CD4-positive, alpha-beta T cell treated with Interleukin-2 at 100 ng/mL for 4 hours (primary cell): Measurements from ENCODE around the gene FAS.

ENCODE experiments used
- DNase-seq: peaks from one replicate; pipeline ENCODE4 v3.0.0-alpha.2; 2020; ENCODE audit warnings: low spot score

FAS gene

GRCh38 chr10:89035461-89035860 is 44.9 kb downstream of the FAS start:
- no peak for DNase-seq

GRCh38 chr10:89037096-89037495 is 46.5 kb downstream of the FAS start:
- DNase-seq = no peak

- DNase-seq = no peak
Observed at GRCh38 chr10:89042562-89042961, 52.0 kb downstream of the FAS start.

- no peak for DNase-seq
Observed at GRCh38 chr10:89043052-89043451, 52.5 kb downstream of the FAS start.

GRCh38 chr10:89047397-89047796 is 56.8 kb downstream of the FAS start:
- no peak for DNase-seq

- no peak for DNase-seq
Observed at GRCh38 chr10:89051593-89051992, 61.0 kb downstream of the FAS start.

- no peak for DNase-seq
Observed at GRCh38 chr10:89053555-89053954, 63.0 kb downstream of the FAS start.

- DNase-seq = no peak
Observed at GRCh38 chr10:89055159-89055558, 64.6 kb downstream of the FAS start.

- no peak for DNase-seq
Observed at GRCh38 chr10:89062861-89063260, 72.3 kb downstream of the FAS start.

- DNase-seq = no peak
Observed at GRCh38 chr10:89063465-89063864, 72.9 kb downstream of the FAS start.

GRCh38 chr10:89064748-89065147 is 74.2 kb downstream of the FAS start:
- DNase-seq = no peak
